NCI-H187 (cell line): ENCODE data around the gene DIP2A.
"Not testable (repeated sequence)": the region's sequence is repeated elsewhere in the genome, so short reads cannot be mapped to it uniquely, and the experiment has no call there.

ENCODE experiments used
- DNase-seq, 2 experiments: peaks; one replicate each; lab custom pipeline; 2025; lab: John Stamatoyannopoulos, UW

Gene DIP2A

DNA sequence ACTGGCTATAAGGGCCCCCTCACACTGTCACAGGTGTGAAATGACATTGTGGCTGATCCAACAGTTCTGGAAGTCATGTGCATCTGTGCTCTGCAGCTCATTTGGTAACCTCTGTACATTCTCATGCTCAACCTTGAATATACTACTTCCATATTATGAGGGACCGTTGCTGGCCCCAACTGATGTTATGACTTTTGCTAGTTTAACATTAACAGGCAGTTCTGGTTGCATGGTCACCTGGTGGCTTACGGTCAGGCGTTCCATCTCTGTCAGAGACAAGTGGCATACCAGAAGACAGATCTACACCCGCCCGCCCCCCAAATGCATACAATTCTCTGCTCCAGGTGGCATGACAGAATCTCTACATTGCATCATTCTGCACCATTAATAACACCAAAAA, 6.0 kb upstream of the DIP2A start:
- DNase-seq: no peak

DNA sequence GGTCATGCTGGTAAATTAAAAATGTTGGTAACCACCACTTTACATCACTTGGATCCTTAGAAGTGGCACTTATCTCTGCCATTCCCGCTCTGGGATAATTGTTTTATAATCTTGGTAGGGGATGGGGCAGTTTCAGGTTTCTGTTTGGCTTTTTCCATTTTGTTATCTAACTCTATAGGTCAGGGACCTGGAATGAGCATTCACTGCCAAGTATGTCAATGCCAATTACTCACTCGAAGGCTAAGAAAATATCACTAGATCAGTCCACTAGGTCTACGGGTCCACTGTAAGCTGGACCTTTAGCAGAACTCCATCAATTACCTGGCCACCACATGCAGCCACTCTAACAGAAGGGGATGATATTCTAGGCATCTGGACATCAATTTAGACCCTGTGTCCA, 4.5 kb upstream of the DIP2A start:
- peak in 1 of 2 experiments; percentile 36 for DNase-seq

DNA sequence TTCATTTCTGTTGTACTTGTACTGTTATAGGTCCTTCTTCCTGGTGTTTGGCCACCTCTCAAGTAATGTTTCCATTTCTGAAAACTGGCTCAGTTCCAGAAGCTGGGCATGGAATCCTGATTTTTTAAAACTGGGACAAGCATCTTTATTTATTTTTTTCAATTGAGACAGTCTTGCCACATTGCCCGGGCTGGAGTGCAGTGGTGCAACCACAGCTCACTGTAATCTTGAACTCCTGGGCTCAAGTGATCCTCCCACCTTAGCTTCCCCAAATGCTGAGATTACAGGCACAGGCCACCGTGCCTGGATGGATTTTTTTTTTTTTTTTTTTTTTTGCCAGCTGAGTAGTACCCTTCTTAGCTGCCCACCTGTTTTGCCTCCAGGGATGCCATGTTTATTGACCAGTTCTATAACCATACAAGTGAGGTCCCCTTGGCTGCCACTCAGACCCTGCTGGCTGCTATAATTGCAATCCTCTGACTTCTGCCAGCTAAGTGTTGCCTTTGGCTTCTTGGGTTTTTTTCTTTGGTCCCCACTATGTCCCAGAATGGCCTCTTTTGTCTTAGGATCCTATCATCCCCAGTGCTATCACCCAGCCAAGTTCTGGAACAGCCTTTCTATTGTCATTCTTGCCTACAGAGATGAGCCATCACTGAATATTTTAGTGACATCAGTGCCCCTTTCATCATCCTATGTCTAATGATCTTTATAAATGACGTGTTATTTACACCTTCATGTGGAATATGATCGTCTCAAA, 3.9 kb upstream of the DIP2A start:
- no peak for DNase-seq

DNA sequence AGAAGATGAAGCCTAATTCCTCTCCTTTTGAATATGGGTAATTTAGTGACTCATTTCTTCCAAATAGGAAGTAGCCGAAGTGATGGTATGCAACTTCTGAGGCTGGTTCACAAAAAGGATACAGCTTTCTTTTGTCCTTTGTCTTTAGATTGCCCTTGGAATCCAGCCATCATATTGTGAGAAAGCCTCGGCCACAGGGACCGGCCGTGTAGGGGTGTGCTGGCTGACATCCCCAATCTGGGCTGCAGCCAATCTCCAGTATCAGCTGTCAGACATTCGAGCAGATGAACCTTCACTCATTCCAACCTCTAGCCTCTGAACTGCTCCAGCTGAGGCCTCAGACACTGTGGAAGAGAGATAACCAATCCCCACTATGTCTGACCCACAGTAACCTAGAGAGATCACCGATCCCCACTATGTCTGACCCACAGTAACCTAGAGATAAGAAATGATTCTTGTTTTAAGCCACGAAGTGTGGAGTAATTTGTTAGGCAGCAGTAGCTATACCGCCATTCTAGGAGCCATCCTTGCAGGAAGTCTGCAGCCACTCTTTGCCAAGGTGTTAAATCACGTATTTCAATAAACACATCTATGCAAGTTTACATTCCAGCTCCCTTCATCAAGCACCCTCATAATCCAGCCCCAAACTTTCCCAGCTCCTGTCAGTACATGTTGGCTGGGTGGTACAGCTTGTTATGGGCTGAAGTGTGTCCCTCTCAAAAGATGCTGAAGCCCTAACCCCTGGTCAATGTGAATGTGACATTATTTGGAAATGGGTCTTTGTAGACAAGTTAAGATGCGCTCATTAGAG, 2.9 kb upstream of the DIP2A start:
- no peak for DNase-seq

DNA sequence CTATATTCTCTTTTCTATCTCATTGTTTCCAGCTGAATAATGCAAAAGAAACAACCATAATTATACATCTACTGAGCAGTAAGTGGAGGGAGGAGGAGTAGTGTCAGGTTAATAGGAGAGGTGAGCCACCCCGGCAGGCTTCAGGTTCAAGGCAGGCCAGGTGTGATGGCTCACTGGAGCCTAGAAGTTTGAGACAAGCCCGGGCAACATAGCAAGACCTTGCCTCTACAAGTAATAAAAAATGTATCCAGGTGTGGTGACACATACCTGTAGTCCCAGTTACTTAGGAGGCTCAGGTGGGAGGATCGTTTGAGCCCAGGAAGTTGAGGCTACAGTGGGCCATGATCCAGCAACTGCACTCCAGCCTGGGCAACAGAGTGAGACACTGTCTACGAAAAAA, 1.9 kb upstream of the DIP2A start:
- DNase-seq: no peak

DNA sequence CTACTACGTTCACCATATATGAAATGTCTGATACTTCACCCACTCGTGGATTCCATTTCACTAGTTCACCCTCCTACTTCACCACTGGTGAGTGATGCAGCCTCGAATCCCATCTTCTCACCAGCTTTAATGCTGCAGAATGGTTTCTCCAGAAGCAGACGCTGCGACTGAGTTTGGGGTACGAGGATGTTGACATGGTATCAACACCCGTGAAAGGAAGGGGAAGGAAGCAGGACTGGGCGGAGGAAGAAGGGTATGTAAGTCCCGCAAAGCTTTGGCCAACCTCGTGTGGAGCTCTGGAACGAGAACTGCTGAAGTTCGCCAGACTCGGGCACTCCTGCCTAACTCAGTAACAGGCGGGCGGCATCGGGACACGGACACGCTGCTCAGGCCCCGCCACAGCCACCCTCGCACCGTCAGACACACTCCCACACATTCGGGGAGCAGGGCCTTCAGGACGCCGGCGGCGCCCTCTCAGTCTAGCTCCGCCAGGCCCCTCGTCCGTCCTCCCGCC, 833 bp upstream of the DIP2A start:
- no peak for DNase-seq

DNA sequence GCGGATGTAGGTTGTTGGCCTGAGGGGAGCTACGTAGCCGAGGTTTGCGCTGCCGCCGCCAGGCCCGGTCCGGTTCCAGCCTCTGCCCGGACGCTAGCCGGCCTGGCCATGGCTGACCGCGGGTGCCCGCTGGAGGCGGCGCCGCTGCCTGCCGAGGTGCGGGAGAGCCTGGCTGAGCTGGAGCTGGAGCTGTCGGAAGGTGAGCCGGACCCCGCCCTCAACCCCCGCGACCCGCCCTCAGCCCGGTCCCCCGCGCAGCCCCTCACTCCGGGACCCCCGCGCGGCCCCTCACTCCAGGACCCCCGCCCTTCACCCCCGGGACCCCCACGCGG, 299 bp downstream of the DIP2A start:
- no peak for DNase-seq

DNA sequence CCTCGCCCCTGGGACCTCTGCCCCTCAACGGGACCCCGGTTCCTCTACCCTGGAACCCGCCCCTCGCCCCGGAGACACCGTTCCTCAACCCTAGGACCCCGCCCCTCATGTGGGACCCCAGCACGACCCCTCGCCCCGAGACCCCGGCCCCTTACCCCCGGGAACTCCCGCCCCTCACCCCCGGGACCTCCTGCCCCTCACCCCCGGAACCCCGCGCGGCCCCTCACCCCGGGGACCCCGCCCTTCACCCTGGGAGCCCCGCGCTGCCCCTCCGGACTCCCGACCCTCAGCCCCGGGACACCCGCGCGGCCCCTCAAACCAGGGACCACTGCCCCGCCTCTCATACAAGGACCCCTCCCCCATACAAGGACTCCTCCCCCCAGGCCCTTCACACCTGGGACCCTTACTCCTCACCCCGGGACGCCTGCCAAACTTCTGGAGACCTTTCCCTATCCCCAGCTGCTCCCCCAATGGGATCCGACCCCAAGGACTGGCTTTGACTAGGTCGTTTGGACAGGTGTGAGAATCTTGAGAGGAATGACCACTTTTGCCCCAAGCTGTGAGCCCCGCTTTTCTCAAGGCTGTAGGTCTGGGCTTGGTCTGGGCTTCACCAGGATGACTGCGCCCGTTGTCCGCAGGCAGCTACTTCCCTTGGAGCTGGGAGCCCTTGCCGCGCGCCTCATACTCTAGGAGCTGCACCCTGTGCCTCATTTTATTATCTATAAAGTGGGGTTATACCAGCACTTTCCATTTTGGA, 843 bp downstream of the DIP2A start:
- no peak for DNase-seq

DNA sequence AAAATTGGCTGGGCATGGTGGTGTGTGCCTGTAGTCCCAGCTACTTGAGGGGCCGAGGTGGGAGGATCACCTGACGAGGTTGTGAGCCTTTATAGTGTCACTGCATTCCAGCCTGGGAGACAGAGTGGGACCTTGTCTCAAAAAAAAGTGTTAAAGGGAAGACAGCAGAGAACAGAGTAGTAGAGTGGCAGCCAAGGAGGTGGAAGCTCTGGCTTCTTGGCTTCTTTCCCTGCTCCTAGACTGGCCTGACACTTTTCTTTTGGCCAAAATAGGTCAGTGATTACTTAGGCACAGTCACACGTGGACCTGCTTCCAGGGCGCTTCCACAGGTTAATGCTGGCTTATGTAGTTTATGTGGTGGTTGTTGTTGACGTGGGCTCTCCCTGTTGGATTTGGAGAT, 3.2 kb downstream of the DIP2A start:
- DNase-seq: no peak

DNA sequence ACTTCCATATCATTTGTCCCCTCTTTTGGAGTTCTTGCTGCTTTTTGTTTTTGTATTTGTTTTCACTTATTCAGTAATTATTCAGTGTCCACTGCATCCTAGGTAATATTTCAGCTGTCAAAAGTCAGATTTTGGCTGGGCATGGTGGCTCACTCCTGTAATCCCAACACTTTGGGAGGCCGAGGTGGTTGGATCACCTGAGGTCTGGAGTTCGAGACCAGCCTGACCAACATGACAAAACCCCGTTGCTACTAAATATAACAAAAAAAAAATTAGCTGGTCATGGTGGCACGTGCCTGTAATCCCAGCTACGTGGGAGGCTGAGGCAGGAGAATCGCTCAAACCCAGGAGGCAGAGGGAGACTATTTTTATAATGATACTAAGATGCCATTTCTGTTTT, 6.5 kb downstream of the DIP2A start:
- DNase-seq: not testable (repeated sequence)

DNA sequence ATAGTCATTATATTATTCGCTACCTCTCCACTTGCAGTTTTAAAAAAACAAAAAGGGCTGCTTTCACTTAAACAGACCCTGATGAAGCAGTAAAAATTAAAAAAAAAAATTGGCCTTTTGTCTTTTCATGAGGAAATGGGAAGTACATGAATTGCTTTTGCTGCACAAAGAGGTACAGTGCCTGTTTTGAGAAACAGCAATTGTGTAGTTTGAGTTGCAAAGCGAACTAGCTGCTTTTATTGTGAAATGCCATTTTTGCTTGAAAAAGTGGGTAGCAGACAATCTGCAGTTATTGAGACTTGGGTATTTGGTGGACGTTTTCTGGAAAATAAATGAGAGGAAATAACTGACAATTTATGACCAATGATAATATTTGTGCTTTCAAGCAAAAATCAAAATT, 7.0 kb downstream of the DIP2A start:
- DNase-seq: no peak

DNA sequence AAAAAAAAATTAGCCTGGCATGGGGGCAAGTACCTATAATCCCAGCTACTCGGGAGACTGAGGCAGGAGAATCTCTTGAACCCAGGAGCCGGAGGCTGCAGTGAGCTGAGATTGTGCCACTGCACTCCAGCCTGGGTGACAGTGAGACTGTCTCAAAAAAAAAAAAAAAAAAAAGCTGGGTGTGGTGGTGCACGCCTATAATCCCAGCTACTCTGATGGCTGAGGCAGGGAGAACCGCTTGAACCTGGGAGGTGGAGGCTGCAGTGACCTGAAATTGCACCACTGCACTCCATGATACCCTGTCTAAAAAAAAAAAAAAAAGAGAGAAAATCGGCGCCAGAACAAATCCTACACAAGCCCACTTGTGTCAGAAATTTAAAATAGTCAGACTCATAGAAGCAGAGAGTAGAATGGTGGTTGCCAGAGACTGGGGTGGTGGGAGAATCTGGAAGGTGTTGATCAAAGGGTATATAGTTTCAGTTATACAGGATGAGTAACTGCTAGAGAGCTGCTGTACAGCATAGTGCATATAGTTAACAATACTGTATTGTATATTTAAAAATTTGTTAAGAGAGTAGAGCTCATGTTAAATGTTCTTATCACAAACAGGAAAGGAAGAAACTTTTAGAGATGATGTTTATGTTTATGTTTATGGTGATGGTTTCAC, 9.6 kb downstream of the DIP2A start:
- DNase-seq: no peak

DNA sequence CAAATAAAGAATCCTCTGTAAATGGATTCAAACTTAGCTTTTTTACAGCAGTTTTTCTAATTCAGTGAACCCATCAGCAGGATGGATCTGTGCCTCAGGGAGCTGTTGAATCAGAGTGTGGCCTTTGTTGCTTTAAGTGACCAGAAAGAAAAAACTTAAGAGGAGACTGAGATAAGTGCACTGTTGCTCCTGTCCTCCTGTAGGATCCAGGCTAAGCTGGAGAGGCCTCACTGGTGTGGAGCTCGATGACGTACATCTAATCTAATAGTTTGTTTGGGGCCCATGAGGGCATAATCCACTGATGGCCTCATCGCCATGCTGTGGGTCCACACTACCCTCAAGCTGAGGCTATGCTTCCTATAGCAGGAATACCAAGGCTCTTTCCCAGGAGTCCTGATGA, 10.6 kb downstream of the DIP2A start:
- no peak for DNase-seq

DNA sequence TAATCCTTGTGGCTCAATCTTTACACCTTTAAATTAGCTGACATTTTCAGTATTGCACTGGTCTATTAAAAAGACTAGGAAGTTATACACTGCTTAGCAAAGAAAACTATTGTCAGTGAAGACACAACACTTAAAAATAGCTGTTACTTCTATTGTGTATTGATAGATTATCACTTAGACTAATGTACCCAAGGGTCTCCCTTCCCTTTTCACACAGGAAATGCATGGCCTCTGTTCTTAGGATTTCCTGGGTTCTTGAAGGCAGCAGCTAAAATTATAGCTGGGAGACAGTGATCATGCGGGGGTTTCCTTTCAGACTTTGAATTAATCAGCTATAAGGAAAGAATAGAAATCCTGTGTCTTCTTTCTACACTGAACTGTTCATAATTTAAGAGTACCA, 12.8 kb downstream of the DIP2A start:
- no peak for DNase-seq

DNA sequence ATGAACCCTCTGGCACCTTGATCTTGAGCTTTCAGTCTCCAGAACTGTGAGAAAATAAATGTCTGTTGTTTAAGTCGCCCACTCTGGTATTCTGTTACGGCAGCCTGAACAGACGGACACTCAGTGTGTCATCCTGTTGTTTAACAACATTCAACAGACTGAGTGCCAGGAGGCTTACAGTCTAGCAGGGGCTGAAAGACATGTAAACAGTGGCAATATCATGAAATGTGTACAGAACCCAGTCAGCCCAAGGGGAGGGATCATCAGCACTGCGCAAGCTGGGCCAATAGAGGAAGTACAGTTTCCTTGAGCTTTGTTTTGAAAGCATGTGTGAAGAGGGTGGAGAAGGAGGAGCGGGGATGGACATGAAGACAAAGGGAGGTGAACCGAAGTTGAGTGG, 13.6 kb downstream of the DIP2A start:
- DNase-seq: no peak

DNA sequence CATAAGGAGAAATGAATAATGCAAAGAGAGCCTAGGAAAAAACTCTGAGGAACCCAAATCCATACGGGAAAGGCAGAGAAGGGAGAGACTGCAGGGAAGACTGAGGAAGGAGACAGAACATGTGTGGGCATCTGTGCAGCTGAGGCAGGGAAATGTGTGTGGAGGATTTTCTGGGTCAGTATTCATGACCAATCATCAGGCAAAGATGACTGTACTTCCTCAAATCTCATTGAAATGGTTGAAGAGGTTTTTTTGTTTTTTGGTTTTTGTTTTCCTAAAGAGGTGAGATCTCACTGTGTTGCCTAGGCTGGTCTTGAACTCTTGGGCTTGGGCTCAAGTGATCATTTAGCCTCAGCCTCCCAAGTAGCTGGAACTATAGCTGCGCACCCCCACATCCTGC, 15.7 kb downstream of the DIP2A start:
- DNase-seq: no peak

DNA sequence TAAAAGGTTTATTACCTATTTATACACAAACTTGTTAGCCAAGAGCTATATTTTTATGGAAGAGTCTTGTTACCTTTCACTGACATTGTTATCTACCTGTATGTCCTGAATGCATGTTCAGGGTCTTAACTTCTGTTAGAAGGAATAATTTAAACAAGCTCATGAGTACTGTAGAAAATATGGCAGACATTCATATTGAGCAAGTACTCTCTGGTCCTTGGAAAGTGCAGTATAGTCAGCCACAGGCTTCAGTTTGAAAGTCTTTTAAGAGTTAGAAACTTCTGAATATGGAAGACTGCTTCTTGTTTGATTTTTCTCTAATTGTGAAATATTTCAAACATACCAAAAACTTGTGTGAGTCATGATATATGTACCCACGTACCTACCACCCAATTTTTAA, 16.6 kb downstream of the DIP2A start:
- DNase-seq: no peak

DNA sequence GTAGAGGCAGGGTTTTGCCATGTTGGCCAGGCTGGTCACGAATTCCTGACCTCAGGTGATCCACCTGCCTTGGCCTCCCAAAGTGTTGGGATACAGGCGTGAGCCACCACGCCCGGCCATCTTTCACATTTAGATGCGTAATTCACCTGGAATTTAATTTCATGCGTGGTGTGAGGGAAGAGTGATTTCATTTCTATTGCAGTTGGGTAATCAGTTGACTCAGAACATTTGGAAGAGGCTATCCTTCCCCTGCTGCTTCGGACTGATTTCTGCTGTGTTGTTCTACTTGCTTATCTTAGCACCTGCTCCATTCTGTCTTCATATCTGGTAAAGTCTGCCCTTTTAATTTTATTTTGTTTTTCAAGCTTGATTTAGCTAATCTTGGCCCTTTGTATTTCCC, 19.1 kb downstream of the DIP2A start:
- DNase-seq: no peak

DNA sequence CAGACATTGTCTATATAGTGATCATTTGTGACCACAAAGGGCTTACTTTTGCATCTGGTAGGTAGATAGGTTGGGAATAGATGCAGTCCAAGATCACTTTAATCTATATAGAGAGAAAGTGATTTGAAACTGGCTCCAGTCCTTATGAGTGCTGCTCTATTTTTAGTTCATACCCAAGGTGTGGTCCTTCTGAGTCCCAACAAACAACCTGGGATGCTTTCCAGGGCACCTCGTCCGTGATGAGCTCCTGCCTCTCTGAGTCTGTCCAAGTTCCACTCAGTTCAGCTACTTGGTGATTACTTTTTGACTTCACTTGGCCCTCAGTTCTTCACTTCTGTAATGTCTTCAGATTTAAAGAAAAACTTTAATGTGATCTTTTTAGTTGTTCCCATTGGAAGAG, 20.2 kb downstream of the DIP2A start:
- no peak for DNase-seq

DNA sequence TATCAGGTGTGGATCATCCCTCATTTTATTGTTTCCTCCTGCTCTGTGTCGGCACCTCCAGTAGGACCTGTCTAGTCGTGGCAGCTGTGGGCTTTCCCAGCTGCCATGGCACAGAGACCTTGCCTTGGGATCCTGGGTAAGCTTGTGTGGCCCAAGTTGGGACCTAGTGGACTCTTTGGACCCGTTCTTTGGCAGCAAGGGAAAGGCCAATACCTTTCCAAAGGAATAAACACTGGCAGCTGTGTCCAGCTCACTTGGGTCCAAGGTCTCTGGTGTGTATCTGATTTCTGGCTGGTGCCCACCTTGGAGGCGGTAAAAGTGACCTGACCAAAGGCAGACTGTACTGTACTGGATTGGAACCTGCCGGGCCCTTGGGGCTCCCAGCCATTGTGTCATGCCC, 21.8 kb downstream of the DIP2A start:
- no peak for DNase-seq

DNA sequence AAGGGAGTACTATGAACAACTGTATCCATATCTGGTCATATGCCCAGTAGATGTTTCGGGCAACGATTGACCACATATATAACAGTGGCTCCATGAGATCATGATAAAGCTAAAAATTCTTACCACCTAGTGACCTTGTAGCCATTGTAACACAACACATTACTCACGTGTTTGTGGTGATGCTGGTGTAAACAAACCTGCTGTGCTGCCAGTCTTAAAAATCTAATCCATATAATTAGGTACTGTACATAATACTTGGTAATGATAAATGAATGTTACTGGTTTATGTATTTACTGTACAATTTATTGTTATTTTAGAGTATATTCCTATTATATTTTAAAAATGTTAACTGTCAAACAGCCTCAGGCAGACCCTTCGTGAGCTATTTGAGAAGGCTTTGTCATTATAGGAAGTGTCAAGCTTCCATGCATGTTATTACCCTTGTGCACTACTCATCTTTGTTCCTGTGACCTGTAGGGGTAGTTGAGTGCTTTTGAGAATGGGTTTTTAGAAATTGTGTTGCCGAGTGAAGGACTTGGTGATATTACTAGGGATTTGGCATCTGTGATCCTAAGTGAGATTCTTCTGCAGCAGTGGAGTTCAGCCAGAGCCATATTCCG, 23.6 kb downstream of the DIP2A start:
- no peak for DNase-seq

DNA sequence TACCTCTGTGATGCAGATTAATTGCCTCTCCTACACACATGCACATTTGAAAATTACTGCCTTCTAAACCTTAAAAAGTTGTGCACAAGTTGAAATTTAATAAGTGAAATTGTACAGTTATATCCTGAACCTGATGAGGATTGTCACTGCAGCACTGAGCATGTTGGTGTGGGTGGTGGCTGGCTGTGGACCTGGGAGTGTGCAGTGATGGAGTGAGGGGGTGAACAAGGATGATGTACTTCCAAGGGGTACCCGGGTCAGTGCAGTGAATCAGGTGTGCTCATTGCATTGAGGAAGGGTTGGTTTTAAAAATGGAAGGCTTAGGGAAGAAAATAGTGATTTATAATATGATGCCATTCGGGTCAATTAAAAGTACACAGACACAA, 24.1 kb downstream of the DIP2A start:
- DNase-seq: no peak
